Heart left ventricle (tissue), 16 donors: ENCODE data around the gene SHISA9. TPM values are rescaled to one million over a fixed set of nuclear protein-coding genes. Genes with fewer than 3 reads are reported as not detected.

ENCODE experiments used
- ATAC-seq, 4 donors: fragments of 200-7000 bp; cut with Tn5 transposase; one replicate each; pipeline ENCODE4 v1.9.1; 2020 to 2022; ENCODE audit warnings: moderate library complexity in 4 of 4, mild to moderate bottlenecking in 3 of 4, moderate number of reproducible peaks in 1 of 4
- DNase-seq, 5 donors: peaks; one replicate each; pipeline ENCODE4 v3.0.0-alpha.2; 2020
- H3K27ac ChIP-seq, 12 donors: fragments of 200-600 bp; sonication (generic) in 4 of 12; one replicate each; pipeline versions ENCODE4 v1.5.0 to v1.8.0; 2016 to 2022; ENCODE audit warnings: mild to moderate bottlenecking in 2 of 12
- H3K27me3 ChIP-seq, 9 donors: fragments of 200-600 bp; sonication (generic) in 2 of 9; one replicate each; pipeline versions ENCODE4 v1.5.1 to v1.8.0; 2016 to 2022; ENCODE audit warnings: mild to moderate bottlenecking in 3 of 9
- H3K36me3 ChIP-seq, 9 donors: fragments of 200-600 bp; sonication (generic) in 2 of 9; one replicate each; pipeline versions ENCODE4 v1.5.0 to v1.8.0; 2018 to 2022; ENCODE audit warnings: mild to moderate bottlenecking in 2 of 9
- H3K4me1 ChIP-seq, 12 donors: fragments of 200-600 bp; sonication (generic) in 4 of 12; one replicate each; pipeline versions ENCODE4 v1.5.0 to v1.8.0; 2016 to 2022; ENCODE audit warnings: mild to moderate bottlenecking in 3 of 12
- H3K4me3 ChIP-seq, 12 donors: fragments of 200-600 bp; sonication (generic) in 4 of 12; one replicate each; pipeline versions ENCODE4 v1.5.0 to v1.8.0; 2017 to 2022; ENCODE audit warnings: mild to moderate bottlenecking in 9 of 12, moderate library complexity in 4 of 12
- H3K9me3 ChIP-seq, 12 donors: fragments of 200-600 bp; sonication (generic) in 4 of 12; one replicate each; pipeline versions ENCODE4 v1.5.0 to v1.8.0; 2016 to 2022; ENCODE audit warnings: mild to moderate bottlenecking in 1 of 12
- POLR2A ChIP-seq, 2 donors: fragments of 450-650 bp; IDR thresholded peaks; one replicate each; pipeline ENCODE4 v1.6.1; 2017; ENCODE audit warnings: antibody characterized with exemption in 2 of 2, mild to moderate bottlenecking in 2 of 2, moderate library complexity in 2 of 2
- WGBS, 4 donors: extraction: QIAGEN DNeasy Blood & Tissue Kit in 2 of 4; methylation state at CpG; one replicate each; pipeline versions ENCODE4 v1.1.5 to v1.1.7; 2013 to 2018; 5-methylcytosine and 5-hydroxymethylcytosine counted together
- intact Hi-C, 10 donors: fragments of 100-400 bp; cut with DNase I; formaldehyde crosslinking; loops; one replicate each; pipeline versions ENCODE4 v1.11.1 to v1.14.2; 2022
- polyA plus RNA-seq, 2 donors: library from polyadenylated mRNA; stranded (reverse); fragments of 200-250 nt; gene quantifications; one replicate each; pipeline ENCODE4 v1.2.3, GENCODE V29; 2013
- total RNA-seq, 9 donors: library from RNA; depleted of rRNA in 2 of 9; stranded (reverse); fragments of >200 nt in 2 of 9; fragmentation: NEBNext Ultra II Directional in 3 of 9; extraction: Animal tissue kit (Norgen Biotek cat#: 25700) in 3 of 9; gene quantifications; one replicate each; pipeline versions ENCODE4 v1.1.0 to v1.2.4, GENCODE V29; 2016 to 2023
- TF ChIP-seq, protein P1 (sequence below), 12 donors: fragments of 200-600 bp; sonication (generic) in 4 of 12; IDR thresholded peaks; one replicate each; pipeline versions ENCODE4 v1.5.0 to v1.8.0; 2018 to 2022; ENCODE audit warnings: antibody characterized with exemption in 12 of 12, mild to moderate bottlenecking in 5 of 12
- donor health status: ischemic (EF 13 %, LVEDD 7.1; RV severe dilation, severe dysfunction).
- donor health status: healthy with polysubstance abuse.
- donor health status: DM: no; HTN: yes; CAD: no.
- donor health status: DM: no; HTN: no; CAD: no.
- donor health status: ischemic (EF 25% LVEDD 6.9; RV normal size, moderate dysfunction).
- donor health status: ischemic (EF 25% LVEDD 5.7; RV mildly dilated, moderate dysfunction).
- donor health status: healthy.
- donor health status: DM: yes; HTN: yes; CAD: no.
- donor health status: ischemic (EF 35%, LVEDD 5.7; RV mildly dilated, moderate dysfunction).
- donor health status: nonischemic (EF 11% LVEDD 7.7; RV severe dilation, severe dysfunction).
- donor health status: DM: yes; HTN: yes; CAD: no.
- donor health status: PGD.
- donor health status: ischemic (EF 29% LVEDD 5.4; RV normal size, mild dysfunction).
- donor health status: nonischemic (EF 23%, LVEDD 6.1; RV moderate dilation, normal function).

The SHISA9 gene
- total and polyA plus RNA-seq, 11 donors, result 0.08 to 0.83 (median 0.24) TPM; not detected in 1

DNA sequence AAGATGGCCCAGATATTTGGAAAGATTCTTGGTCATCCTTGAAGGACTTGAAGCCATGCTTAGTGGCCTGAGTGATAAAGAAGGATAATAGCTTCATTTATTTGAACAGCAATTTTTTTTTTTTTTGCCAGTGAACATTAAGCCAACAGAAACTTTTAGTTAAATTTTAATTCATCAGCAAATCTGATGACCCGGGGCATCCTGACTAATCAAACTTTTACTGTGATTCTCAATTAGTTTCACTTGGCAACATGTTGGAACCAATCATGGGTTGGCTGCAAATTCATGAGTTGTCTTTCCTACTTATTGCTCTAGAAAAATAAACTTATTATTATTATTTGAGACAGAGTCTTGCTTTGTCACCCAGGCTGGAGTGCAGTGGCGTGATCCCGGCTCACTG, 74.4 kb downstream of the SHISA9 start:
- peaks cover 0 to 12% (median under 1%) of the 10 kb centered on the region in 12 donors for H3K9me3 ChIP-seq
- 89 to 97% (median 95%) methylated on average over 3 of the region's 3 CpGs for WGBS, 4 donors
- ATAC-seq, result no peak

DNA sequence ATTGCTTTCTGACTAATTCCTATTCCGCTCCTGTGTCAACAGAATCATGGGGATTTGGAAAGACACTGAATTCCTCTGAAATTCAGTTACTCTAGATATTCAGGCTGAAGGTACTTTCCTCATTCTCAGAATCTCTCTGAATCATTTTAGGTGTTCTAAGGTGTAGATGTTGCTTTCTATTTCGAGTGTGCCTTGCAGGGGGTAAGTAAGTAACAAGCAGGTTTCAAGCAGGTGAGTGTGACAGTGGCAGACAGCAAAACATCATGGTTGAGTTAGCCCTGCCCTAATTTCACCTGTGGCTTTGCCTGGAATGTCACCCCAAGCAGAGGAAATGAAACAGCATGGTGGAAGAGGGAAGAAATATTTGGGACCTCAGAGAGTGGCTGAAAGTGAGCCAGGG, 75.1 kb downstream of the SHISA9 start:
- H3K4me1 ChIP-seq, result no peaks in the 10 kb centered on the region
- H3K27me3 ChIP-seq, result peaks cover 0 to 8% (median 0%) of the 10 kb centered on the region in 9 donors
- 55 to 62% (median 55%) methylated on average over 2 of the region's 2 CpGs for WGBS, 4 donors
- no peak overlapping the region for H3K4me3 ChIP-seq
- intact Hi-C loops, result no loop called here
- no peak overlapping the region for H3K27ac ChIP-seq
- peaks cover 0 to 19% (median 4%) of the 10 kb centered on the region in 12 donors for H3K9me3 ChIP-seq
- TF ChIP-seq, protein P1, sequence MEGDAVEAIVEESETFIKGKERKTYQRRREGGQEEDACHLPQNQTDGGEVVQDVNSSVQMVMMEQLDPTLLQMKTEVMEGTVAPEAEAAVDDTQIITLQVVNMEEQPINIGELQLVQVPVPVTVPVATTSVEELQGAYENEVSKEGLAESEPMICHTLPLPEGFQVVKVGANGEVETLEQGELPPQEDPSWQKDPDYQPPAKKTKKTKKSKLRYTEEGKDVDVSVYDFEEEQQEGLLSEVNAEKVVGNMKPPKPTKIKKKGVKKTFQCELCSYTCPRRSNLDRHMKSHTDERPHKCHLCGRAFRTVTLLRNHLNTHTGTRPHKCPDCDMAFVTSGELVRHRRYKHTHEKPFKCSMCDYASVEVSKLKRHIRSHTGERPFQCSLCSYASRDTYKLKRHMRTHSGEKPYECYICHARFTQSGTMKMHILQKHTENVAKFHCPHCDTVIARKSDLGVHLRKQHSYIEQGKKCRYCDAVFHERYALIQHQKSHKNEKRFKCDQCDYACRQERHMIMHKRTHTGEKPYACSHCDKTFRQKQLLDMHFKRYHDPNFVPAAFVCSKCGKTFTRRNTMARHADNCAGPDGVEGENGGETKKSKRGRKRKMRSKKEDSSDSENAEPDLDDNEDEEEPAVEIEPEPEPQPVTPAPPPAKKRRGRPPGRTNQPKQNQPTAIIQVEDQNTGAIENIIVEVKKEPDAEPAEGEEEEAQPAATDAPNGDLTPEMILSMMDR (IDR thresholded peaks at IDR 0.05), result no peak
- TF ChIP-seq POLR2A (IDR thresholded peaks at IDR 0.05), result no peak
- ATAC-seq (no peak), DNase-seq (no peak)
- H3K36me3 ChIP-seq, result no peaks in the 10 kb centered on the region

More for the DNA sequence above, 74.4 kb downstream of the SHISA9 start:
- TF ChIP-seq, protein P1 (IDR thresholded peaks at IDR 0.05), result no peak
- no peak for TF ChIP-seq POLR2A (IDR thresholded peaks at IDR 0.05)
- intact Hi-C loops, result no loop called here
- no peak for DNase-seq
- H3K36me3 ChIP-seq, result no peaks in the 10 kb centered on the region
- H3K4me1 ChIP-seq, result no peaks in the 10 kb centered on the region
- peaks cover 0 to 8% (median 0%) of the 10 kb centered on the region in 9 donors for H3K27me3 ChIP-seq
- H3K27ac ChIP-seq, result no peak overlapping the region
- H3K4me3 ChIP-seq, result no peak overlapping the region

DNA sequence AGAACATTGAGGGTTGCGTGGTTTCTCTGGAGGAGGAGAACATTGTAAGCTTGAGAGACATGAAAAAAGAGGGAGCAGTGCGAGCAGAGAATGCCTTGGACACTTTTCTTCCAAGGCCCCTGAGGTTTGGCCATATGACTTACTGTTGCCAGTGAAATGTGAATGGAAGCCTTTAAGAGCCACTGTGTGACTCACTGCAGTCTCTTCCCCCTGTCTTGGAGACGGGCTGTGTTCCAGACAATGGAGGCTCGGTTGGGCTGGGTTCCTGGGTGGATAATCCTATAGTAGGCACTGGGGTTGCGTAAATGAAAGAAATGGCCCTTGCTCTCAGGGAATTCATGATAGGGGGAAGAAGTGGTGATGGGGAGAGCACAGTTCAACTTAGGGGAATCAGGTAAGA, 75.5 kb downstream of the SHISA9 start:
- intact Hi-C loops, result no loop called here
- Histone ChIP-seq H3K27ac (no peak overlapping the region), H3K36me3 (no peaks in the 10 kb centered on the region), H3K9me3 (peaks cover 0 to 21% (median 4%) of the 10 kb centered on the region in 12 donors), H3K4me3 (no peak overlapping the region), H3K4me1 (no peaks in the 10 kb centered on the region), H3K27me3 (peaks cover 0 to 8% (median 0%) of the 10 kb centered on the region in 9 donors)
- 55 to 80% (median 73%) methylated on average over 5 of the region's 5 CpGs for WGBS, 4 donors
- DNase-seq (no peak), ATAC-seq (no peak)
- TF ChIP-seq POLR2A (IDR thresholded peaks at IDR 0.05), result no peak

DNA sequence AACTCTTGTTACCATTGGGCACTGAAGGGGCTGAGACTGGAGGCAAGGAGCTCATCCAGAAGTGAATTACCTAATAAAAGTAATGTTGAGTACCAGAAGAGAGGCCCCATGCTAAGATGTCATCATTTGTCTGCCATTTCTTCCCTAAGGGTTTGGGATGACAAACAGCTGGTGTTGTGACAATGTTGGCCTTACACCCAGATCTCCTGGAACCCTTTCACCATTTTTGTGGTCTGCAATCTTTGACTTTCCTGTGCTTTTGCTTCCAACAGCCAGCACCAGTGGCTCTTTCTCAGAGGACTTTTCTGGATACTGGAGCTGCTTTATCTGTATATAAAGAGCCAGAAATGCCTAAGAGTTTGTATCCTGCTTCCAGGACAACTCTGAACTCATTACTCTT, 84.1 kb downstream of the SHISA9 start:
- Histone ChIP-seq H3K4me1 (no peaks in the 10 kb centered on the region), H3K4me3 (no peak overlapping the region), H3K36me3 (no peaks in the 10 kb centered on the region), H3K27me3 (peaks cover 0 to 5% (median 0%) of the 10 kb centered on the region in 9 donors), H3K27ac (no peak overlapping the region), H3K9me3 (peaks cover 0 to 12% (median 4%) of the 10 kb centered on the region in 12 donors)
- TF ChIP-seq POLR2A (IDR thresholded peaks at IDR 0.05), result no peak
- TF ChIP-seq, protein P1 (IDR thresholded peaks at IDR 0.05), result no peak
- intact Hi-C loops, result no loop called here
- ATAC-seq (no peak), DNase-seq (no peak)

DNA sequence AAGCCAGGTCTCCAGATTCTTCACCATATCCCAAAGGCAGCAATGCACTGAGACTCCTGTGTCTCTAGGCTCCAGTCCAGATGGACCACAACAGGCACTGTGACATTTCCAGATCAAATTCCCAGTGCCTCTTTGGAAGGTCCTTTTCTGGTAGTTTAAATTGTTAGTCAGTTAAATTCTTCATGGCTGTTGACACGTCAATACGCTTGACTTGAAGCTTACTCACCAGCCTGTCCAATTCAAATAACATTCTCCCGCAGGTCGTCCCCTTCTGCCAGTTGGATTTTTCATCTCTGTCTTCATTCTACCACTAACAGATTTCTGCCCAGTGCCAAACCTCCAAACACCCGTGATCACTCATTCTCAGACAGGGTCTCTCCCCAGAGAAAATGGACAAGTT, 86.7 kb downstream of the SHISA9 start:
- WGBS, 4 donors, result 73 to 82% (median 79%) methylated on average over 5 of the region's 5 CpGs
- intact Hi-C loops, result no loop called here
- no peak for ATAC-seq

More for the DNA sequence above, 86.7 kb downstream of the SHISA9 start:
- H3K4me3 ChIP-seq, result no peak overlapping the region
- no peak overlapping the region for H3K27ac ChIP-seq
- DNase-seq, result no peak
- H3K4me1 ChIP-seq, result no peaks in the 10 kb centered on the region
- H3K27me3 ChIP-seq, result peaks cover 0 to 5% (median 0%) of the 10 kb centered on the region in 9 donors
- H3K36me3 ChIP-seq, result no peaks in the 10 kb centered on the region
- TF ChIP-seq POLR2A (IDR thresholded peaks at IDR 0.05), result no peak
- TF ChIP-seq, protein P1 (IDR thresholded peaks at IDR 0.05), result no peak
- H3K9me3 ChIP-seq, result no peaks in the 10 kb centered on the region
